Measurements from ENCODE around the gene PIP5K1B.

The PIP5K1B gene

DNA sequence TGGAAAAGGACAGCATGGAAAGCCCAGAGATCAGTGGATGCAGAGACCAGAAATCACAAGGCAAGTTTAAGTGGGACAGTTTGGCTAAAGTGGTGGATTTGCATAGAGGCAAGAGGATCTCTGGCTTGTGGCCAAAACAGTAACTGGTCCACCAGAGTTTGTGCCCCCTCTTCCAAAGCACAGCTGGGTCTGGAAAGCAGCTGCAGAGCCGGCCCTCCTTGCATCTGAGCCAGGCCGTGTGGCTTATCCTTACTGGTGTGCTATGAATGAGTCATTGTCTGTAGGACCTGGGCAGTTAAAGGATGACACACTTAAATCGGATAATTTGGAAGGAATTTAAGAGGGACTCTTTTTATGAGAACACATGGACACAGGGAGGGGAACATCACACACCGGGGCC, 146.6 kb downstream of the PIP5K1B start:
- Histone ChIP-seq H3K4me2 (ENCODE audit: low read length) (no peak overlapping the region), H3K4me1 (ENCODE audit: insufficient read depth, low read length, severe bottlenecking) (no peaks in the 10 kb centered on the region), H3K27ac (ENCODE audit: low read depth, low read length, poor library complexity, severe bottlenecking) (no peak overlapping the region), H3K36me3 (ENCODE audit: insufficient read depth, low read length) (no peaks in the 10 kb centered on the region), H3K27me3 (ENCODE audit: insufficient read depth, low read length) (no peaks in the 10 kb centered on the region), H2AFZ (ENCODE audit: low read length) (no peak overlapping the region), H3K9me3 (ENCODE audit: low read length) (no peaks in the 10 kb centered on the region), H3K4me3 (ENCODE audit: low read depth, low read length, poor library complexity, severe bottlenecking) (no peak overlapping the region), H3K79me2 (ENCODE audit: insufficient read depth, low read length) (no peaks in the 10 kb centered on the region), H4K20me1 (ENCODE audit: insufficient read depth, low read length) (no peaks in the 10 kb centered on the region), H3K9me2 (ENCODE audit: low read depth, low read length) (no peaks in the 10 kb centered on the region), H3K9ac (ENCODE audit: low read length) (no peak overlapping the region), H3F3A (ENCODE audit: insufficient read depth, low read length) (no peaks in the 10 kb centered on the region)
- TF ChIP-seq EZH2 (IDR thresholded peaks at IDR 0.05; ENCODE audit: borderline replicate concordance, low read length): no peak
- no peak for TF ChIP-seq CTCF (IDR thresholded peaks at IDR 0.05; ENCODE audit: low read length)

- Histone ChIP-seq H3K36me3 (ENCODE audit: insufficient read depth, low read length) (no peaks in the 10 kb centered on the region), H3K27me3 (ENCODE audit: insufficient read depth, low read length) (no peaks in the 10 kb centered on the region), H3K79me2 (ENCODE audit: insufficient read depth, low read length) (no peaks in the 10 kb centered on the region), H3K4me2 (ENCODE audit: low read length) (no peak overlapping the region), H3K9me2 (ENCODE audit: low read depth, low read length) (no peaks in the 10 kb centered on the region), H2AFZ (ENCODE audit: low read length) (no peak overlapping the region), H3F3A (ENCODE audit: insufficient read depth, low read length) (no peaks in the 10 kb centered on the region), H3K4me3 (ENCODE audit: low read depth, low read length, poor library complexity, severe bottlenecking) (no peak overlapping the region), H3K9me3 (ENCODE audit: low read length) (no peaks in the 10 kb centered on the region), H3K4me1 (ENCODE audit: insufficient read depth, low read length, severe bottlenecking) (no peaks in the 10 kb centered on the region), H3K27ac (ENCODE audit: low read depth, low read length, poor library complexity, severe bottlenecking) (no peak overlapping the region), H3K9ac (ENCODE audit: low read length) (no peak overlapping the region), H4K20me1 (ENCODE audit: insufficient read depth, low read length) (no peaks in the 10 kb centered on the region)
- TF ChIP-seq EZH2 (IDR thresholded peaks at IDR 0.05; ENCODE audit: borderline replicate concordance, low read length) (no peak), CTCF (IDR thresholded peaks at IDR 0.05; ENCODE audit: low read length) (no peak)
Measured at GRCh38 chr9:68852941-68853340, 147.9 kb downstream of the PIP5K1B start.

DNA sequence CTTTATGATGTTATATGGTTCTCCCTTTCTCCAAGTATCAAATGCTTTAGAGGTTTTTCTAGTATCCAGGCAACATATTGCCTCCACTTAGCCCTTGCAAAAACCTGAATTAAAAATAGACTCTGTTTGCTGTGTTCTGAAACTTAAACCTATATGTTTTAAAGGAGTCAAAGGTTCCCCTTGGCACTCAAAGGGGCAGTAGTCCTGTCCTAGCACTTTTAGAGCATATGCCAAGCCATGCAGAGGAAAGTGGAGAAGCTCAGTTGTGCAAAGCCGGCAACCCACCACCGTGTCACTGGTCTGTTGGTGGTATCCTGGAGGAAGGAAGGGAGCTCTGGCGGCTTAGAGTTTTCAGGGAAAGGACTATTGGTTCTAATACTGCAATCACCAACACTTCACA, 154.3 kb downstream of the PIP5K1B start:
- Histone ChIP-seq H2AFZ (ENCODE audit: low read length) (no peak overlapping the region), H3K27me3 (ENCODE audit: insufficient read depth, low read length) (no peaks in the 10 kb centered on the region), H3F3A (ENCODE audit: insufficient read depth, low read length) (no peaks in the 10 kb centered on the region), H3K9ac (ENCODE audit: low read length) (no peak overlapping the region), H3K4me2 (ENCODE audit: low read length) (no peak overlapping the region), H3K79me2 (ENCODE audit: insufficient read depth, low read length) (no peaks in the 10 kb centered on the region), H3K27ac (ENCODE audit: low read depth, low read length, poor library complexity, severe bottlenecking) (no peak overlapping the region), H3K4me1 (ENCODE audit: insufficient read depth, low read length, severe bottlenecking) (no peaks in the 10 kb centered on the region), H3K9me2 (ENCODE audit: low read depth, low read length) (no peaks in the 10 kb centered on the region), H3K9me3 (ENCODE audit: low read length) (no peaks in the 10 kb centered on the region), H3K4me3 (ENCODE audit: low read depth, low read length, poor library complexity, severe bottlenecking) (no peak overlapping the region), H4K20me1 (ENCODE audit: insufficient read depth, low read length) (no peaks in the 10 kb centered on the region), H3K36me3 (ENCODE audit: insufficient read depth, low read length) (no peaks in the 10 kb centered on the region)
- TF ChIP-seq CTCF (IDR thresholded peaks at IDR 0.05; ENCODE audit: low read length): no peak
- TF ChIP-seq EZH2 (IDR thresholded peaks at IDR 0.05; ENCODE audit: borderline replicate concordance, low read length): no peak
